Prostate gland (tissue), 2 donors: ENCODE results near the gene ROBO1.

Experiments used
- CTCF ChIP-seq, 4 experiments: fragments of 200-600 bp in 2 of 4; fragments of 450-650 bp in 2 of 4; sonication (generic) in 2 of 4; IDR thresholded peaks; 1 replicate in 3 of 4; 2 replicates in 1 of 4; pipeline ENCODE4 v1.5.1; 2016 to 2019; ENCODE audit warnings: antibody characterized with exemption in 4 of 4, mild to moderate bottlenecking in 2 of 4, moderate library complexity in 2 of 4
- POLR2A ChIP-seq: fragments of 450-650 bp; IDR thresholded peaks from one replicate; pipeline ENCODE4 v1.6.1; 2016; ENCODE audit warnings: antibody characterized with exemption, mild to moderate bottlenecking

- TF ChIP-seq CTCF (IDR thresholded peaks at IDR 0.05) = peak; percentile 36 to 74 (median 64)
- TF ChIP-seq POLR2A = no peak
Measured at GRCh38 chr3:79361748-79362378, 405.9 kb downstream of the ROBO1 start.
